ENCODE data around the gene HMBS. TPM values are rescaled to one million over a fixed set of nuclear protein-coding genes. Genes with fewer than 3 reads are reported as not detected.

The HMBS gene
- total RNA-seq, 3 donors from 2014 or later (not counting 1 experiment from before 2014, with no cell fraction given), result 6.1 to 10.1 (median 6.7) TPM

DNA sequence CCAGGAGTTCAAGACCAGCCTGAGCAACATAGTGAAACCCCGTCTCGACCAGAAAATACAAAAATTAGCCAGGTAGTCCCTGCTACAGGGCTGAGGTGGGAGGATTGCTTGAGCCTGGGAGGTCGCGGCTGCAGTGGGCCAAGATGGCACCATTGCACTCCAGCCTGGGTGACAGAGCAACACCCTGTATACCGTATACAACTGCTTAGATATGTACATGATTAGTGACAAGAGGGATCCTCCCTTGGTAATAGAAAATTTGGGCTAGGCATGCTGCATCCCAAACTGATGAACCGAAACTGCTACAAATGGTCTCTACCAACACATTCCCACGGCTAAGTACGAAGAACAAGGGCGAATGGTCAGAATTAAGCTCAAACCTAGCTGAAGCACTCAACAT lies 41.8 kb upstream of the HMBS start:
- Histone ChIP-seq H3K4me3 (ENCODE audit: low read length) (no peak overlapping the region), H3K27me3 (ENCODE audit: control insufficient read depth, insufficient read depth, low read length) (no peaks in the 10 kb centered on the region), H3K27ac (ENCODE audit: low read length) (no peak overlapping the region), H3K36me3 (ENCODE audit: control insufficient read depth, insufficient read depth, low read length) (peaks cover 29% of the 10 kb centered on the region), H3K9me3 (ENCODE audit: control insufficient read depth, insufficient read depth, low read length) (no peaks in the 10 kb centered on the region), H3K4me1 (ENCODE audit: control insufficient read depth, insufficient read depth, low read length) (no peaks in the 10 kb centered on the region)
- intact Hi-C loops (cut with micrococcal nuclease), result no loop called here
- WGBS (ENCODE audit: insufficient coverage), result 88% methylated on average over 9 of the region's 9 CpGs
- H3K4me1 Mint-ChIP-seq, result no peaks in the 10 kb centered on the region
- peaks cover 6% of the 10 kb centered on the region for H3K36me3 Mint-ChIP-seq
- no peak overlapping the region for H3K27ac Mint-ChIP-seq
- ATAC-seq, result no peak
- TF ChIP-seq, protein P1, sequence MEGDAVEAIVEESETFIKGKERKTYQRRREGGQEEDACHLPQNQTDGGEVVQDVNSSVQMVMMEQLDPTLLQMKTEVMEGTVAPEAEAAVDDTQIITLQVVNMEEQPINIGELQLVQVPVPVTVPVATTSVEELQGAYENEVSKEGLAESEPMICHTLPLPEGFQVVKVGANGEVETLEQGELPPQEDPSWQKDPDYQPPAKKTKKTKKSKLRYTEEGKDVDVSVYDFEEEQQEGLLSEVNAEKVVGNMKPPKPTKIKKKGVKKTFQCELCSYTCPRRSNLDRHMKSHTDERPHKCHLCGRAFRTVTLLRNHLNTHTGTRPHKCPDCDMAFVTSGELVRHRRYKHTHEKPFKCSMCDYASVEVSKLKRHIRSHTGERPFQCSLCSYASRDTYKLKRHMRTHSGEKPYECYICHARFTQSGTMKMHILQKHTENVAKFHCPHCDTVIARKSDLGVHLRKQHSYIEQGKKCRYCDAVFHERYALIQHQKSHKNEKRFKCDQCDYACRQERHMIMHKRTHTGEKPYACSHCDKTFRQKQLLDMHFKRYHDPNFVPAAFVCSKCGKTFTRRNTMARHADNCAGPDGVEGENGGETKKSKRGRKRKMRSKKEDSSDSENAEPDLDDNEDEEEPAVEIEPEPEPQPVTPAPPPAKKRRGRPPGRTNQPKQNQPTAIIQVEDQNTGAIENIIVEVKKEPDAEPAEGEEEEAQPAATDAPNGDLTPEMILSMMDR (IDR thresholded peaks at IDR 0.05), result no peak
- no peaks in the 10 kb centered on the region for H3K9me3 Mint-ChIP-seq
- no peak overlapping the region for H3K4me3 Mint-ChIP-seq
- no peak for DNase-seq
- peaks cover 0 to 4% of the 10 kb centered on the region in 2 donors for H3K27me3 Mint-ChIP-seq (ENCODE audit: low read depth in 2 of 2)

DNA sequence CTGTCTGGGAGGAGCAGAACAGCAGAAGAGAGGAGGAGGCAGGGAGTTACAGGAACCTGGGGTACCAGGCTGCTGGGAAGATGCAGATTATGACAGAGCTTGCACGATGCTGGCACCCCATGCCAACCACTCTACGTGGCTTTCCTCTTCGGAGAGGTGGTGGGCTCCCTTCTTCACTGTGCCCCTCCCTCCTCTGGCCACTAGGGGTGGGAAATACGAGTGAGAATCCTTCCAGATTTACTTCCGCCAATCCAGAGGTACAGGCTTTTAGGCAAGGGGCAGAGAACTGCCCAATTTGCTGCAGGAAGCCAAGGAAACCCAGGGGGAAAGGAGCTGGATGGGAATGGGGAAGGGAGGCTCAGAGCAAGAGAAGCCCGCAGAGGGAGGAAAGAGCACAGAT lies 40.0 kb upstream of the HMBS start:
- no peak overlapping the region for H3K4me3 ChIP-seq (ENCODE audit: low read length)
- no peaks in the 10 kb centered on the region for H3K27me3 ChIP-seq (ENCODE audit: control insufficient read depth, insufficient read depth, low read length)
- Mint-ChIP-seq H3K9me3 (no peaks in the 10 kb centered on the region), H3K4me1 (peaks cover 2 to 3% of the 10 kb centered on the region in 2 donors), H3K36me3 (peaks cover 17% of the 10 kb centered on the region), H3K27ac (peak overlapping the region in 1 of 2 donors; percentile 51), H3K4me3 (no peak overlapping the region), H3K27me3 (ENCODE audit: low read depth in 2 of 2) (no peaks in the 10 kb centered on the region)
- no peak overlapping the region for H3K27ac ChIP-seq (ENCODE audit: low read length)
- no peaks in the 10 kb centered on the region for H3K4me1 ChIP-seq (ENCODE audit: control insufficient read depth, insufficient read depth, low read length)
- DNase-seq (no peak), ATAC-seq (peak in 1 of 3 donors; percentile 19)
- TF ChIP-seq, protein P1 (IDR thresholded peaks at IDR 0.05), result no peak
- 100% methylated on average over 6 of the region's 6 CpGs for WGBS (ENCODE audit: insufficient coverage)
- H3K9me3 ChIP-seq (ENCODE audit: control insufficient read depth, insufficient read depth, low read length), result no peaks in the 10 kb centered on the region
- intact Hi-C loops (cut with micrococcal nuclease), result no loop called here
- peaks cover 47% of the 10 kb centered on the region for H3K36me3 ChIP-seq (ENCODE audit: control insufficient read depth, insufficient read depth, low read length)

DNA sequence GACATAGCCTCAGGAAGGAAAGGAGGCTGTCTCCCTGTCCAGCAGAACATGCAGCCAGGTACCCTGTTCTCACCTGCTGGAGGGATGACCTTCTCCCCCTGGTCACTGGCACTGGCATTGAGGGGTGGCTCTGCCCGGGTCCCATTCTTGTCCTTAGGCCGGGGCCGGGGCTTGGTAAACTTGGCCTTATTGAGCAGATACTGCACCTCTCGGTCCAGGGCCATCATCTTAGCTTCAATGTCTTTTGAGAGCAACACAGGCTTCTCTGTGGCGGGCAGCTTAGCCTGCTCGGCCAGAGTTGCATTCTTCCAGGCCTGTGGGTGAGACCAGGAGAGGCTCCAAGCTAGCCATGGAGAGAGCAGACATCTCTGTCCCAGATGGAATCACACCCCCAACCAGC lies 38.2 kb upstream of the HMBS start:
- peaks cover 4 to 6% of the 10 kb centered on the region in 2 donors for H3K4me1 Mint-ChIP-seq
- H3K4me1 ChIP-seq (ENCODE audit: control insufficient read depth, insufficient read depth, low read length), result no peaks in the 10 kb centered on the region
- DNase-seq, result no peak
- H3K36me3 ChIP-seq (ENCODE audit: control insufficient read depth, insufficient read depth, low read length), result peaks cover 61% of the 10 kb centered on the region
- no peak overlapping the region for H3K27ac ChIP-seq (ENCODE audit: low read length)
- H3K4me3 ChIP-seq (ENCODE audit: low read length), result no peak overlapping the region
- H3K27me3 ChIP-seq (ENCODE audit: control insufficient read depth, insufficient read depth, low read length), result no peaks in the 10 kb centered on the region
- H3K4me3 Mint-ChIP-seq, result no peak overlapping the region
- TF ChIP-seq, protein P1 (IDR thresholded peaks at IDR 0.05), result no peak
- no peaks in the 10 kb centered on the region for H3K27me3 Mint-ChIP-seq (ENCODE audit: low read depth in 2 of 2)
- no peak overlapping the region for H3K27ac Mint-ChIP-seq
- H3K9me3 ChIP-seq (ENCODE audit: control insufficient read depth, insufficient read depth, low read length), result no peaks in the 10 kb centered on the region
- H3K36me3 Mint-ChIP-seq, result peaks cover 22% of the 10 kb centered on the region
- ATAC-seq, result no peak
- WGBS (ENCODE audit: insufficient coverage), result 99% methylated on average over 6 of the region's 6 CpGs
- no peaks in the 10 kb centered on the region for H3K9me3 Mint-ChIP-seq
- intact Hi-C loops (cut with micrococcal nuclease), result no loop called here

DNA sequence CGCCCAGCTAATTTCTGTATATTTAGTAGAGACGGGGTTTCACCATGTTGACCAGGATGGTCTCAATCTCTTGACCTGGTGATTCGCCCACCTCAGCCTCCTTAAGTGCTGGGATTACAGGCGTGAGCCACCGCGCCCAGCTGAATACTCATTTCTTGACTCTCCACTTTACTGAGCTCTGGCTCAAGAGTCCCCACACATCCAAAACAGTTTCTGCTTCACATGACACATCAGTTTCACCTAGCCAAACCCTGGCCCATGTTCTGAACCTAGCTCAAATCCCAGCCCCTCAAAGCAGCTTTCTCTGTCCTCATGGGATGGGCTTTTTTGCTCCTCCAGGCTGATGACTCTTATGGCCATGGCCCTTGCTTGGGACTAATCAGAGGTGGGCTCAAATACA lies 37.5 kb upstream of the HMBS start:
- H3K27ac Mint-ChIP-seq, result no peak overlapping the region
- Histone ChIP-seq H3K9me3 (ENCODE audit: control insufficient read depth, insufficient read depth, low read length) (no peaks in the 10 kb centered on the region), H3K4me1 (ENCODE audit: control insufficient read depth, insufficient read depth, low read length) (no peaks in the 10 kb centered on the region), H3K4me3 (ENCODE audit: low read length) (no peak overlapping the region), H3K27me3 (ENCODE audit: control insufficient read depth, insufficient read depth, low read length) (no peaks in the 10 kb centered on the region), H3K27ac (ENCODE audit: low read length) (no peak overlapping the region), H3K36me3 (ENCODE audit: control insufficient read depth, insufficient read depth, low read length) (peaks cover 68% of the 10 kb centered on the region)
- TF ChIP-seq, protein P1 (IDR thresholded peaks at IDR 0.05), result no peak
- peaks cover 6 to 7% of the 10 kb centered on the region in 2 donors for H3K4me1 Mint-ChIP-seq
- 78% methylated on average over 6 of the region's 6 CpGs for WGBS (ENCODE audit: insufficient coverage)
- intact Hi-C loops (cut with micrococcal nuclease), result no loop called here
- ATAC-seq (no peak), DNase-seq (no peak)
- no peak overlapping the region for H3K4me3 Mint-ChIP-seq
- H3K36me3 Mint-ChIP-seq, result peaks cover 22% of the 10 kb centered on the region
- no peaks in the 10 kb centered on the region for H3K9me3 Mint-ChIP-seq
- no peaks in the 10 kb centered on the region for H3K27me3 Mint-ChIP-seq (ENCODE audit: low read depth in 2 of 2)
